Spleen (tissue), 11 donors: ENCODE data around the gene CMPK2. TPM values are rescaled to one million over a fixed set of nuclear protein-coding genes. Genes with fewer than 3 reads are reported as not detected.

Experiments used
- DNase-seq: peaks from one replicate; pipeline ENCODE4 v3.0.0-alpha.2; 2020
- H3K27ac ChIP-seq, 8 donors: fragments of 200-600 bp; sonication (generic) in 7 of 8; 1 replicate in 4 of 8; 2 replicates in 4 of 8; pipeline versions ENCODE4 v1.5.0 to v1.8.0; 2016 to 2021; ENCODE audit warnings: inconsistent platforms in 4 of 8, mild to moderate bottlenecking in 4 of 8, moderate library complexity in 1 of 8
- H3K27me3 ChIP-seq, 7 donors: fragments of 200-600 bp; sonication (generic) in 6 of 7; replicated peaks in 1 of 7; 1 replicate in 4 of 7; 2 replicates in 3 of 7; pipeline versions ENCODE4 v1.5.0 to v1.8.0; 2016 to 2021; ENCODE audit warnings: inconsistent platforms in 3 of 7, mild to moderate bottlenecking in 1 of 7
- H3K36me3 ChIP-seq, 6 donors: fragments of 200-600 bp; sonication (generic) in 5 of 6; 1 replicate in 4 of 6; 2 replicates in 2 of 6; pipeline versions ENCODE4 v1.5.0 to v1.8.0; 2016 to 2021; ENCODE audit warnings: inconsistent platforms in 2 of 6
- H3K4me1 ChIP-seq, 6 donors: fragments of 200-600 bp; sonication (generic) in 5 of 6; 1 replicate in 3 of 6; 2 replicates in 3 of 6; pipeline versions ENCODE4 v1.5.0 to v1.8.0; 2016 to 2021; ENCODE audit warnings: inconsistent platforms in 3 of 6
- H3K4me3 ChIP-seq, 8 donors: fragments of 200-600 bp; sonication (generic) in 7 of 8; 1 replicate in 4 of 8; 2 replicates in 4 of 8; pipeline versions ENCODE4 v1.5.0 to v1.8.0; 2016 to 2021; ENCODE audit warnings: inconsistent platforms in 4 of 8, mild to moderate bottlenecking in 4 of 8, moderate library complexity in 2 of 8
- H3K9me3 ChIP-seq, 8 donors: fragments of 200-600 bp; sonication (generic) in 7 of 8; 1 replicate in 4 of 8; 2 replicates in 4 of 8; pipeline versions ENCODE4 v1.5.0 to v1.8.0; 2016 to 2021; ENCODE audit warnings: inconsistent platforms in 4 of 8
- CTCF ChIP-seq, 11 experiments: fragments of 200-600 bp in 7 of 11; fragments of 450-650 bp in 4 of 11; sonication (generic) in 4 of 11; IDR thresholded peaks in 8 of 11; conservative IDR thresholded peaks in 3 of 11; 1 replicate in 7 of 11; 2 replicates in 4 of 11; pipeline versions ENCODE4 v1.4.0 to v1.8.0; 2016 to 2021; ENCODE audit warnings: antibody characterized with exemption in 11 of 11, inconsistent platforms in 4 of 11, mild to moderate bottlenecking in 1 of 11
- POLR2A ChIP-seq, 3 donors: fragments of 450-650 bp; IDR thresholded peaks; one replicate each; pipeline ENCODE4 v1.5.1; 2017; ENCODE audit warnings: antibody characterized with exemption in 3 of 3, mild to moderate bottlenecking in 1 of 3
- POLR2AphosphoS5 ChIP-seq, 3 donors: sonication (generic); formaldehyde crosslinking; IDR thresholded peaks; one replicate each; pipeline ENCODE4 v1.5.1; 2017; ENCODE audit warnings: antibody characterized with exemption in 3 of 3
- WGBS, 5 donors: extraction: QIAGEN DNeasy Blood & Tissue Kit in 3 of 5; methylation state at CpG; one replicate each; pipeline versions ENCODE4 v1.1.5 to v1.1.7; 2013 to 2018; 5-methylcytosine and 5-hydroxymethylcytosine counted together
- intact Hi-C: fragments of 100-400 bp; cut with DNase I; formaldehyde crosslinking; loops from one replicate; pipeline ENCODE4 v1.15.0; 2023; ENCODE audit warnings: low total_unique reads
- polyA plus RNA-seq, 3 donors: library from polyadenylated mRNA; stranded (reverse); fragments of 200-250 nt; gene quantifications; one replicate each; pipeline ENCODE4 v1.2.1, GENCODE V29; 2013
- total RNA-seq, 7 donors: library from RNA; depleted of rRNA in 3 of 7; stranded (reverse); fragments of >200 nt in 3 of 7; fragmentation: NEBNext Ultra II Directional in 4 of 7; extraction: Animal tissue kit (Norgen Biotek cat#: 25700) in 4 of 7; gene quantifications; one replicate each; pipeline versions ENCODE4 v1.1.0 to v1.2.1, GENCODE V29; 2016 to 2021
- donor health status: healthy with polysubstance abuse.
- donor health status: DM: no; HTN: no; CAD: no; lungs with moderate emphysema.
- donor health status: DM: no; HTN: no; CAD: no.
- donor health status: Bipolar disorder and iron deficiency.
- donor health status: healthy.
- donor health status: DM: no; HTN: no; CAD: no.
- donor health status: DM: yes; HTN: yes; CAD: no.

The CMPK2 gene
- total and polyA plus RNA-seq, 10 donors, result 2.5 to 18.8 (median 8.9) TPM

GRCh38 chr2:6854416-6854815 is 11.3 kb downstream of the CMPK2 start:
- DNase-seq, result no peak
- TF ChIP-seq CTCF (IDR thresholded peaks at IDR 0.05 in 8 of 11, conservative IDR thresholded peaks at IDR 0.05 in 3 of 11), result no peak
- Histone ChIP-seq H3K4me1 (no peaks in the 10 kb centered on the region), H3K27me3 (no peaks in the 10 kb centered on the region), H3K36me3 (peaks cover 8 to 100% (median 54%) of the 10 kb centered on the region in 6 donors), H3K4me3 (no peak overlapping the region), H3K9me3 (peaks cover 0 to 46% (median 36%) of the 10 kb centered on the region in 8 donors), H3K27ac (no peak overlapping the region)
- WGBS, 5 donors, result 70 to 91% (median 86%) methylated on average over 2 of the region's 2 CpGs
- intact Hi-C loops, result no loop called here

GRCh38 chr2:6852195-6852594 is 13.5 kb downstream of the CMPK2 start:
- H3K4me3 ChIP-seq, result no peak overlapping the region
- H3K27ac ChIP-seq, result no peak overlapping the region
- H3K36me3 ChIP-seq, result peaks cover 12 to 100% (median 59%) of the 10 kb centered on the region in 6 donors
- 77 to 90% (median 82%) methylated on average over 2 of the region's 2 CpGs for WGBS, 5 donors
- peaks cover 11 to 54% (median 44%) of the 10 kb centered on the region in 8 donors for H3K9me3 ChIP-seq
- intact Hi-C loops, result no loop called here
- no peak for TF ChIP-seq CTCF (IDR thresholded peaks at IDR 0.05 in 8 of 11, conservative IDR thresholded peaks at IDR 0.05 in 3 of 11)
- no peak for TF ChIP-seq POLR2A (IDR thresholded peaks at IDR 0.05)
- no peak for TF ChIP-seq POLR2AphosphoS5 (IDR thresholded peaks at IDR 0.05)
- no peaks in the 10 kb centered on the region for H3K4me1 ChIP-seq
- no peak for DNase-seq
- no peaks in the 10 kb centered on the region for H3K27me3 ChIP-seq

GRCh38 chr2:6846967-6847681 is 18.6 kb downstream of the CMPK2 start:
- Histone ChIP-seq H3K27ac (no peak overlapping the region), H3K4me1 (no peaks in the 10 kb centered on the region), H3K9me3 (peaks cover 50 to 100% (median 95%) of the 10 kb centered on the region in 8 donors), H3K36me3 (peaks cover 12 to 77% (median 47%) of the 10 kb centered on the region in 6 donors), H3K4me3 (no peak overlapping the region), H3K27me3 (no peaks in the 10 kb centered on the region)
- DNase-seq, result no peak
- WGBS, 5 donors, result 91 to 98% (median 93%) methylated on average over 6 of the region's 6 CpGs
- intact Hi-C loops, result no loop called here
- TF ChIP-seq CTCF (IDR thresholded peaks at IDR 0.05 in 8 of 11, conservative IDR thresholded peaks at IDR 0.05 in 3 of 11), result no peak
- no peak for TF ChIP-seq POLR2A (IDR thresholded peaks at IDR 0.05)
- TF ChIP-seq POLR2AphosphoS5 (IDR thresholded peaks at IDR 0.05), result no peak

GRCh38 chr2:6846540-6846939 is 19.2 kb downstream of the CMPK2 start:
- Histone ChIP-seq H3K27me3 (no peaks in the 10 kb centered on the region), H3K4me3 (no peak overlapping the region), H3K4me1 (no peaks in the 10 kb centered on the region), H3K27ac (no peak overlapping the region), H3K9me3 (peaks cover 50 to 100% (median 100%) of the 10 kb centered on the region in 8 donors), H3K36me3 (peaks cover 12 to 71% (median 41%) of the 10 kb centered on the region in 6 donors)
- no peak for DNase-seq
- 84 to 97% (median 90%) methylated on average over 1 of the region's 1 CpG for WGBS, 5 donors
- TF ChIP-seq POLR2A (IDR thresholded peaks at IDR 0.05) (no peak), CTCF (IDR thresholded peaks at IDR 0.05 in 8 of 11, conservative IDR thresholded peaks at IDR 0.05 in 3 of 11) (no peak), POLR2AphosphoS5 (IDR thresholded peaks at IDR 0.05) (no peak)
- intact Hi-C loops, result no loop called here
